ENCODE measurements around the gene TMPRSS13. TPM values are rescaled to one million over a fixed set of nuclear protein-coding genes. Genes with fewer than 3 reads are reported as not detected.
"Not testable (repeated sequence)": the region's sequence is repeated elsewhere in the genome, so short reads cannot be mapped to it uniquely, and the experiment has no call there.

The TMPRSS13 gene
- total RNA-seq, 1 donor from 2014 or later: 1.9 TPM

DNA sequence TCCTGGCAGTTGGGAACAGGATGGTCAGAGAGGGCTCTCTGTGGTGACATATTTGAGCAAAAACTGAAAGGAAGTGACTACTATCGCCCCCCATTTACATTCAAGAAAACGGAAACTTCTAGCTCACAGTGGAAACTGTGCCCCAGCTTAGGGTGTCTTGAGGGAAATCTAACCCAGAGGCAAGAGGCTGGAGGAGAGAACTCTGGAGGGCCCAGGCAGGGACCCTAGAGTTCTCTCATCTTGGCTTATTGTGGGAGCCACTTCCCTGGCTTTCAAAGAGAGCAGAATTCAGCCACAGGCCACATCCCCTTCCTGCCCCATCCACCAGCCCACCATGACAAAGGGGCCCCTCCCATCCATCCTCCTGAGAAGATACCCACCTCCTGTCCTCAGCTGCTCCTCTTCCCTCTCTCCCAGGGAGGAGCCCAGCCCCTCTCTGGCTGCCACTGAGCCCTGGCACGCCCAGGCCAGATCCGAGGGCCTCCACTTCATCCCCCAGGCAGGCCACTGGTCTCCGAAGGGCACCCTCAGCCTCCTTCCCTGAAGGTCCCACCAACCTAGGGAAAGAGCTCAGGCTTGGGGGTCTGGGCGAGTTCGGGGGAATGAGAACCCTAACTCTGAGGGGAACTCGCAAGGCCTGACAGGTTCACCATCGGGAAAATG is 1.6 kb upstream of the TMPRSS13 start:
- no peak for DNase-seq (ENCODE audit: low spot score)

DNA sequence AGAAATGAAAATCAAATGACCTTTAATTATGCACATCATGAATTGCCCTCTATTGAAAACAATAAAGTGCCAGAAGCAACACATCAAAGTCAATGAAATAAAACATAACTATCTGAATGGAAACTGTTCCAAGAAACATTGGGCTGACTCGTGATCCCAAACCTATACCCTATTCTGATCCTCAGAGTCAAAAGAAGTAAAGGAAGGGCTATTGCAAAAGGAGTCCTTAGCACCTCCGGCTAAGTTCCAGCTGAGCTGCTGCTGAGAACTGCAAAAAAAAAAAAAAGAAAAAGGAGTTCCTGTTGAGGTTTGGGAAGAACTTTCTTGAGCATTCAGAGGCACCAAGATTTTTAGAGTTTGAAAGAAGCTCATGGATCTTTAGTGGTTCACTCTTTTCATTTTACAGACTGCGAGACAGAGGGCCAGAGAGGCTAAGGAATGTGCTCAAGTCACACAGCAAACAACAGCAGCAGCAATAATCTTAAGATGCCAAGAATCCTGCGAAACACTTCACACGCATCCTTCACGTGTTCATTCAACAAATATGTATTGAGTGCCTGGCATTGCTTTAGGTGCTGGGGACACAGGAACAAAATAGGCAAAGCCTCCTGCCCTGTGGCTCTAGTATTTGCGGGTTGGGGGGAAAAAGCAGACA is 841 bp upstream of the TMPRSS13 start:
- no peak for DNase-seq (ENCODE audit: low spot score)

DNA sequence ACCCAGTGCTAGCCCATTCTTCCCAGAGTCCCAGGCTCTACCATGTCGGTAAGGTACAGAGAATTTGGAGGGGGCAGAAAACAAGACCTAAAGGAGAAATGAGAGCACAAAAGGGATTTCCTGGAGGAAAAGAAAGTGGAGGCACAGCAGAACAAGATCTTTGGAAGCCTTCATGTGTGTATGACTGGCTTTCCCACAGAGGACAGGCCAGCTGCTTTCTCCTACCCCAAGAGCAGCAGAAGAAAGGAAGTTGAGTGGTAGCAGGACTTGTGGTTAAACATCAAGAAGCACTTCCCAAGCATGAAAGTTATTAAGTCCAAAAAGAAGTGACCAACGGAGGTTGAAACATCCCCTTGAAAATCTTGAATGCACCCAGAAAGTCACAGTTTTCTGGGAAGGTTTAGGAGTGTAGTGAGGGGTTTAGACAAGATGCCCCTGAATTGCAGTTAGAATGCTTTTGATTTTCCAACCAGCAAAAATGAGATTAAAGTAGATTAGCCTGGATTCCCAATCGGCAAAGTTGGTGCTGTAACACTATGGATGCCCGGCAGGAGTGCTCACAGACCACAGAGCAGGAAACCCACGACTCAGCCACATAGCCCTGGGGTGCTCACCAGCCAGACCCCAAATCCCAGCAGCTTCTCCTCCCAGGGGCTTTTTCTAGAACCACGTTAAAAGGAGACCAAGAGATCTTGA is 608 bp downstream of the TMPRSS13 start:
- DNase-seq (ENCODE audit: low spot score): no peak

DNA sequence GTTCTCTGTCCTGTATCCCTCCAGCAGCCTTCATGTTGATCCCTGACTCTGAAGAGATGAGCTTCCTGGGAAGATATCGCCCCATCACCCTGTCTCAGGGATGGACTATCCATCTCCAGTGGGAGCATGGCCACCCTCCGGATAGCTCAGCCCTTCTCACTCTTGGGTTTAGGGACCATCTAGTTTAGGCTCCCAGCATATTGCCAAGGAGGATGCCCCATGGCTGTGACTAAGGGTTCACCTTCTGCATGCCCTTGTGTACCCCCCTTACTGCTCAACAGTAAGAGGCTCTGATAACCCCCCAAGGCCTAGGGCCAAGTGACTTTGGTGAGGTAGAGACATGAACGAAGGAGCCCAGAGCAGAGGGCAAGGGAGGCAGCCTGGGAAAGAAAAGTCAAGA is 1.3 kb downstream of the TMPRSS13 start:
- DNase-seq (ENCODE audit: low spot score): no peak

DNA sequence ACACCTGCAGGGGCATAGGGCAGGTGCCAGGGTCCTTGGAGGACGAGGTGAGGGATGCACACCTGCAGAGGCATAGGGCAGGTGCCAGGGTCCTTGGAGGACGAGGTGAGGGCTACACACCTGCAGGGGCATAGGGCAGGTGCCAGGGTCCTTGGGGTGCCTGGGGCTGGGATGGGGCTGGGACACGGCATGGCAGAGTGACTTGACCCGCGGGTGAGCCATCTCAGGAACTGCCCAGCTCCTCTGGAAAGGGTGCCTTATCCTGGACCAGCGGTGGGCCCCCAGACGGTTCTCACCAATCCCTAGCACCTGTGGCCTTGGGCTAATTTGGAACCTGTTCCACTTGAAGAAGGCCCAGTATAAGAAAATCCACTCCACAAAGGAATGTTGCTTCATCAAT is 3.0 kb downstream of the TMPRSS13 start:
- DNase-seq (ENCODE audit: low spot score): not testable (repeated sequence)

DNA sequence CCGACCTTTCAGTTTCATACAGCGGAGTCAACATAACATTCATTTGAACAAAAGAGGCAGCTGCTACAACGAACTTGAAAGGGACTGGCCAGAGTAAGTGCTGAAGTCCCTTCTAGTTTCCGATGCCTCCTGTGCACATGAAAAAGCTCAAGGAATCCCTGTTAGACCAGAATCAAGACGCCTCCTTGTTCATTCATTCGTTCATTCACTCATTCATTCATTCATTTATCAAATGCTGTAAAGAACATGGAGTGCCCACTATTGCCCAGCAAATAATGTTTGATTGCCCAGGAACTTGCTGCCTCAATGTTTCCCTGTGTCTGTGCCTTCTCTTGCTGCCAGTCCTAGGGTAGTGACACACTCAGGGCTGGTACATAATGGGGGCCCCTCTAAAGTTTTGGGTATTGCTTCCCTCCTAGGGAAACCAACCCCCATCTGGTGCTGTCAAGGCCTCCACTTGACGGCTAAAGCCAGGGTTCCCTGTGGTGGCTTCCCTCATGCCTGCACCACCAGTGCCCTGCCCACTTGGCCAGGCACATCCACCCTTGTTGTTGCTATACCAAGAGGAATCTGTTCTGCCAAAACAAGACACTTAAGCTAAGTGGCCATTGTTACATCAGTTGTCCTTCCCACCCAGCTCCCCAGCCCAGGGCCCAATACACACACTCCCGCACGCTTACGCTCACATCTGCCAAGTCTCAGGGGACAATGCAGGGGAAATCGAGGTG is 3.8 kb downstream of the TMPRSS13 start:
- no peak for DNase-seq (ENCODE audit: low spot score)

DNA sequence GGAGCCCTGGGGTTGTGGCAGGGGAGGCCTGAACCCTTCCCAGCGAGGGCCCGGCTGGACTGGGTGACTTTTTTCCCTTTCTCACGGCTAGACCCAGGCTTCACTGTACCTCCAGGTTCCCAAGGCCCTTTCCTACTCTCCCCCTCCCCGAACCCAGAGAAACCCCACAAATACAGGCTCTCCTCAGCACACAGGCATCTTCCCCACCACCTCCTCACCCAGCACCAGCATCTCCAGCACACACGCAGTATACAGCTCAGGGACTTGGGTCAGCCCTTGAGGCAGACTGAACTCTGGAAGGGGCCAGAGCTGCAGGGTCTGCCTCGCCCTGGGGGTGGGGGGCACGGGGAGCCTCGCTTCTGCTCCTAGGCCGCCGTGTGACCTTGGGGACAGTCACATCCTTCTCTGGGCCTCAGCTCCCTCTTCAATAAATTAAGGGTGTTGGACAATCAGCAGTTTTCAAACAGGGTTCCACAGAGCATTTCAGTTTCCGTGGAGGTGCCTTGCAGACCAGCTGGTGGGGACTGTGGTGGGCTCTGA is 4.5 kb downstream of the TMPRSS13 start:
- no peak for DNase-seq (ENCODE audit: low spot score)

DNA sequence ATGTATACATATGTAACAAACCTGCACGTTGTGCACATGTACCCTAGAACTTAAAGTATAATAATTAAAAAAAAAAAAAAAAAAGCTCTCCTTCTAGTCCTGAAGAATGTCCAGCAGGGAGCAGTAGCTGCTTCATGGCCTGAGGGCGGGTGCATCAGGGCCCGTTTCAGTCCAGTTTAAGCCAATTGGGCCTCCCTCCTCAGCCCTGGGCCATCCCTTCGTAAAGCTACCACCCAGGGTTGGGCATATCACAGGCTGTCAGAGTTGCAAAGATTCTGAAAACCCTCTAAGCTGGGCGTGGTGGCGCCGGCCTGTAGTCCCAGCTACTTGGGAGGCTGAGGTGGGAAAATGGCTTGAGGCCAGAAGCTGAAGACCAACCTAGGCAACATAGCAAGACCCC is 5.4 kb downstream of the TMPRSS13 start:
- DNase-seq (ENCODE audit: low spot score): no peak

DNA sequence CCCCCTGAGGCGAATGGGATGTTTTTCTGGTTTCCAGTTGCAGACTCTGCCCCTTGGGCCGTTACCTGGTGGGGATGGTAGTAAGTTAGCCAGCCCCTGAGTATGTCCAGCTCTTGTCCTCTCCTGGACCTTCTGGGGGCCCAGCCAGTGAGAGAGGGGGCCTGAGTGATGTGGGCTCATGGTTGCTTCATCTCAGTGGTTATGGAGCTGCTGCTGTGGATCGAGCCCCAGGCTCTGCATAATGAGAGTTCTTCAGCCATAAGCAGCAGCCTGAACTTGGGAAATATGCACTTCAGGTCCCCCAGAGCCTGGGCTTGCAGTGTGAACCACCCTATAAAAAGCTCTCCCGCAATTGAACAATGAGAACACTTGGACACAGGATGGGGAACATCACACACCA is 5.9 kb downstream of the TMPRSS13 start:
- no peak for DNase-seq (ENCODE audit: low spot score)

DNA sequence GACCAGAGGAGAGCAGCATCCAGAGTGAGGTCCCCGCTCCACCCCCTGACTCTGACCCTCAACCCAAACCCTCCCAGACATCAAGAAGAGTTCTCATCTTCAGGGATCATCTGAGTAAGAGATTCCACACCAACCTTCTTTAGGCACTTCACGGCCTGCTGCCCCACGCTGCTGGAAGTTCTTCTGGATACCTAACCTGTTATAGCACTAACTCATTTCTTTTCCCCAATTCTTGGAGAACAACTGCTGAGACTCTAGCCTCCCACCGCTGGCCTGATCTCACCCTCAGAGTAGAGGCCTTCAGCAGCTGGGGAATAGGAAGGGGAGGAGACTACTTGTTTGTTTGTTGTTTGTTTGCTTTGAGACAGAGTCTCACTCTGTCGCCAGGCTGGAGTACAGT is 7.3 kb downstream of the TMPRSS13 start:
- no peak for DNase-seq (ENCODE audit: low spot score)

DNA sequence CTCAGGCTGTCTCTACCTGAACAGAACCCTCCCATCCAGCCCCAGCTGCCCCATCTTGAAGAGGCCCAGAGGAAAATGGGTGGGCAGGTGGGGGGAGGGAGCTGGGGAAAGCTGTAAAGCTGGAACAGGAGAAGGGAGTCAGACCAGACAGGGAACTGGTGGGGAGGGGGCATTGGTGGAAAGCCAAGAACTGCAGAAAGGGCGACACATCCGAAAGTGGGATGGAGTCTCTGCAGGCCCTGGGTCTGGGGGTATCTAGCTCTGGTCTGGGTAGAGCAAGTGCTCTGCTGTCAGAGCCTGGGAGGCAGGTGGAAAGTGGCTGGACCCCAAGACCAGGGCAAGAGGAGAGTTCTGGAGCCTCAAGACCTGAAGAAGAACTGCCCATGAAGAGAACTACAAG is 7.7 kb downstream of the TMPRSS13 start:
- DNase-seq (ENCODE audit: low spot score): no peak

DNA sequence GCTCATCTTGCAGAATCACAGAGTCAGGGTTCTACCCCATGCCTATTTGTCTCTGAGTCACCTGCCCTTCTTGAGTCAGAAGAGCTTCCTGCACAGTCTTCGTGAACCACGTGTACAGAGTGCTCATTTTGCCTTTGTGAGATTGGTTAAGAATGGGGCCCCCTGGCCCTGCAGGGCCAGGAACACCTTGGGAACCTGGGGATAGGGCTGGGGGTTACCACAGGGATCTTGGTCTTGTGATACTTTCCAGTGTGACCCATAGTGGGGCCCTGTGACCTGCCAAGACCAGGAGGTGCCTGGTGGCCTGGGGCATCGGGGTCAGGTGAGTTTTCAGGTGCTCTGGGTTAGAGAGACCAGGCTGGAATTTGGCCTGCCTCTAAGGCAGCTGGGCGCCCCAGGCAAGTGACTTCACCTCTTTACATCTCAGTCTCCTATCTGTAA is 9.4 kb downstream of the TMPRSS13 start:
- no peak for DNase-seq (ENCODE audit: low spot score)

DNA sequence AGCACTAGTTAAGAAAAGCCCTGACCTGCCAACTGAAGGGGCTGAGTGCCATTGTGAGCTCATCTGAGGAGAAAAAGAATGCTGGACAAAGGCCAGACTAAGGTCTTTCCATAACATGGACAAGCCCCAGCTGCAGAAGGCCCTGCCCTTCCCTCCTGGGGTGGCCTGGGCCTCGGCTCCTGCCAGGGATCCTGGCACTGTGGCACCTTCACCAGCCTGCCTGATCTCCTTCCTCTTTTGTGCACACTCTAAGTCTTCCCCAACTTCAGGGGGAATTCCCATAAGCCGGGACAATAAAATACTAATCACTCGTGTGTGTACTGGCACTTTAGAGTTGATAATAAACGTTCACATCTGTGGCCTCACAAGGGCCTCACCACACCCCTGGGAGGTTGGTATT is 9.9 kb downstream of the TMPRSS13 start:
- no peak for DNase-seq (ENCODE audit: low spot score)

DNA sequence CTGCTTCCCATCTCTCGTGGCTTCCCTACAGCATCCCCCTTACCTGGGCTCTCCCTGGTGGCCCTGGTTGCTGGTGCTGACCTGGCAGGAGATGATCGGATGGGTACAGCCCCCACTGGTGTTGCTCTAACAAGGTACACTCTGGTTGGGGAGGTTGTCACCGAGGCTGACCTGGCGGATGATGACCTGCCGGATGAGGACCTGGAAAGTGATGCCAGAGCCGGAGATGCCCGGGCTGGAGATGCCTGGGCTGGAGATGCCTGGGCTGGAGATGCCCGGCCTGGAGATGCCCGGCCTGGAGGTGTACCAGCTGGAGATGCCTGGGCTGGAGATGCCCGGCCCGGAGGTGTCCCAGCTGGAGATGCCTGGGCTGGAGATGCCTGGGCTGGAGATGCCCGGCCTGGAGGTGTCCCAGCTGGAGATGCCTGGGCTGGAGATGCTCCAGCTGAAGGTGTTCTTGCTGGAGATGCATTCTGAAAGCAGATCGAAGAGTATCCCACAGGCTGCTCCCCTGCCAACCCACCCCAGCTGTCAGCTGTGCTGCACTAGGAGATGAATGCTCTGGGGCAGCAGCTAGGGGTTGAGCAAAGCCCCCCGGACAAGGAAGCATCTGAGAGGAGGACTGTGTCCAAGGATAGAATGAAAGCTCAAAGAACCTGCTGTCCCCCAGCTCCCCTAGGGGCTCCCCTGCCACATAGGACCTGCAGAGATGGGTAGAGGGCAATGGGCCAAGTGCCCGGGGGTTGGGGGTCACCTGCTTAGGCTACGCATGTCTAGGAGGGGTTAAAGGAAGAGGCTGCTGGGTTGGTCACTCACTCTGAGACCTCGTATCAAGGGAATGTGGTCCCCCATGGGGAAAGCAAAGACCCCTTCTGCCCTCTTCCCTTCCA is 10.6 kb downstream of the TMPRSS13 start:
- no peak for DNase-seq (ENCODE audit: low spot score)

DNA sequence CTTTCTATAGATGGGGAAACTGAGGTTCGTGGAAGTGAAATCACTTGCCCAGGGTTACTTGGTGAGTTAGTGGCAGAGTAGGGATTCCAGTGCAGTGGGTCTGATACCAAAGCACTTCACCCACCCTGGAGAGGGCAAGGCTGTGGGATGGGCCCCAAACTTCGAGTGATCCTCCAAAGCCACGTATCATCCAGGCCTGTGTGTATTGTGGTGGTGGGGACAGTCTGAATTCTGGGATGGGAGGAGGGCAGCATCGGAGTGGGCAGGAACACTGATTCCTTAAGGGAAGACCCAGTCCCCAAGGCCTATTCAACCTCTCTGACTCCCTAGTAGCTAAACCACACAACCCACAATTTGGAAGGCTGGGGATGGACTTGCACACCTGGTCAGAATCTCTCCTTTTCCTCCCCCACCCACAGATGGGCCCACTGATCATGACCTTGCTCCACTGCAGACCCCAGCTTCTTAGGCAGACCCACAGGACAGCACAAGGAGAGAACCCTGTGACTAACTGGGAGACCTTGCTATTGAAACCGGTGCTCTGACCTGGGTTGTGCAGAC is 11.5 kb downstream of the TMPRSS13 start:
- no peak for DNase-seq (ENCODE audit: low spot score)

DNA sequence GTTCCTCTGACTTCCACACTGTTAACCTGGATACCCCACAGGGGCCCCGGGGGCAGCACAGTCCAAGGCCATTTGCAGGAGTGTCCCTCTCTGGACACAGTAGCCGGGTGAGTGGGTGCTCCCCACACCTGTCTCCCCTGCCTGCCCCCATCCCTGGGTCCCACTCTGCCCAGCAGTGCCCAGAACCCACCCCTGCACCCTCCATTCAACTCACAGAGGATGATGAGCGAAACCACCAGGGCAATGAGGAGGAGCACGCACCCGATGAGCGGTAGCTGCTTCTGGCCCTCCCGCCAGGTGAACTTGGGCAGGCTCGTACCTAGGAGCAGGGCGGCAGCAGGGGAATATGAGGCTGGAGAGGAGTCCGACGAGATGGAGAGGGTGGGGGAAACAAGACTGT is 12.2 kb downstream of the TMPRSS13 start:
- DNase-seq (ENCODE audit: low spot score): no peak

DNA sequence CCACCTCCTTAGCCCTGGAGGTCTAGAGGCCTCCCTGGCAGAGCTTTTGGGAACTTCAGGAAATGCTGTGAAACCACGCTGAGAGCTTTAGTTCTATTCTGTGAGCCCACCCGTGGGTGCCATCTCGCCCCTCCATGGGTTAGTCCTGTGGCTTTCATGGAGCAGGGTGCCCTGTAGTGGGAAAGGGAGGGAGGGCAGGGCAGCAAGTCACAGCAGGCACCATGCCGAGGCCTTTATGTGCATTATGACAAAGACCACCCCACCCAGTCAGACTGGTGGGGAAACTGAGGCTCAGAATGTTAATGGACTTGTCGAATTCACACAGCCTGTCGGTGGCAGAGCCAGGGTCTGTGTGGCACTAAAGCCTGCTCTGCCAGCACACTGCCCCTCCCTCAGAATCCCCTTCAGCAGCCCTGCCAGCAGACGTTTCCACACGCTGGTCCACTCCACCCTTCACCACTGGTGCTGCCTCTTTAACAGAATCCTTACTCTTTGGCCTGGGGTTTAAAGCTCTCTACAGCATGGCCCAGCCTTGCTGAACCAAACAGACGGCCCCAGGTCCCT is 13.4 kb downstream of the TMPRSS13 start:
- DNase-seq (ENCODE audit: low spot score): no peak

DNA sequence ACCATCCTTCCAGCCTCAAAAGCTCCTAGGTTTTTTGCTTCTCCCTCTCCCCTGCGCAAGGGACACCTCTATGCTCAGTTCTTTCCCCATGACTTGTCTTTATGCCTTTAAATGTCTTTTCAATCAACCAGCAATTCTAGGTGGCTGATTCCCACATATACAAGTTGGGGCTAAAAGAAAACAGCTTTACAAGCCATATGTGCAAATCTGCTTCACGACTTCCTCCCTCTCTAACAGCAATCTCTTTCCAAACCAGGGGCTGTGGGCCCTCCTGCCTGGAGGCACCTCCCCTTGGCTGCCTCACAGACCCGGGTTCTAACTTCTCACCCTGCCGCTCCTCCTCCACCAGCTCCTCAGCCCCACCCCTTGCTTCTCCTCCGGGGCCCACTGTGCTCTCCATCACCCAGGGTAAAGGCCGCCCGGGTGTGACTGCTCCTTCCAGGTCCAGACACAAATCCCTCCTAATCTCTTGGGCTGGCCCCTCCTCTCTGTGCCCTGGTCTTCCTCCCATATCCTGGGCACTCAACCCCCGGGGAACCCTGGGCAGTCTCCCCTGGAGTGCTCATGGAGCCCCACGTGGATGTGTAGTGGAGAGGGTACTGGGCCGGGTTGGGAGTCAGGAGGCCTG is 14.1 kb downstream of the TMPRSS13 start:
- DNase-seq (ENCODE audit: low spot score): no peak

DNA sequence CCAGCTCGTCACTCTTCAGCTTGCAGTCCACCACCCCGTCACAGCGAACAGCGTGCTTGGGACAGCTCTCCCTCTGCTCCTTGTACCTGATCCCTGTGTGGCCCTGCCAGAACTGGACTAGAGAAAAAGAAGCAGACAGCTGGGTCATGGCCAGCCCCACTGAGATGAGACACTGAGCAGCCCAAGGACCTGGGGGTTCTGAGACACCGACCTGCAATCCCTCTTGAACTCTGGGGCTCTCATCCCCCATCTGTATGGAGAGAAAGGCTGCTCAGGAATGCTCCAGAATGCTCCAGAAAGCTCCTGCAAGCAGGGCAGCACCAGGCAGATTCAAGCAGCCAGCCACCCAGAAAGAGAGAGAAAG is 14.8 kb downstream of the TMPRSS13 start:
- no peak for DNase-seq (ENCODE audit: low spot score)

DNA sequence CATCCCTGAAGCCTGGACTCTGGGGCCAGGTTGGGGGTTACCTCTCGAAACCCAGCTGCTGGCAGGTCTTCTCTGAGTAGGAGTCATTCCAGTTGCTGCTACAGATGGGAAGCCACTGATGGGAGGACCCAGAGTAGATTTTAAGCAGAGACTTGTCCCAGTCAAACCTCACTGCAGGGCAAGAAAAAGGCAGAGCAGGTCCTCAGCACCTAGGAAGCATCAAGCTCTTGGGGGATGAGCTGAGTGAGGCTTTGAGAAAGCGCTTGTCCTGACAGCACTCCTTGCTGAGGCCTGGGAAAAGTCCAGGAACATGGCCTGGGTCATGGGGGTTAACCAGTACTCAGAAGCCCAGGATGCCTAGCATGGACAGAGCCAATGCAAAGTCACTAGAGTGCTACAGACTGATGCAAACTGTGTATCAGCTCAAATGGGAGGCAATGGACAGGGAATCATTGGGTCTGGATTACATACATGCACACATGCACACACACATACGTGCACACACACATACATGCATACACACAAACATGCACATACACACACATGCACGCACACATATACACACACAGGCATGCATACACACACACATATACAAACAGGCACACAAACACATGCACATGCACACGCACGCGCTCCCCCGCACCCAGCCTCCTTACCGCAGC is 15.3 kb downstream of the TMPRSS13 start:
- DNase-seq (ENCODE audit: low spot score): no peak
